ENCODE data around the gene YWHAB.
"Not testable (repeated sequence)": the region's sequence is repeated elsewhere in the genome, so short reads cannot be mapped to it uniquely, and the experiment has no call there.

YWHAB gene

DNA sequence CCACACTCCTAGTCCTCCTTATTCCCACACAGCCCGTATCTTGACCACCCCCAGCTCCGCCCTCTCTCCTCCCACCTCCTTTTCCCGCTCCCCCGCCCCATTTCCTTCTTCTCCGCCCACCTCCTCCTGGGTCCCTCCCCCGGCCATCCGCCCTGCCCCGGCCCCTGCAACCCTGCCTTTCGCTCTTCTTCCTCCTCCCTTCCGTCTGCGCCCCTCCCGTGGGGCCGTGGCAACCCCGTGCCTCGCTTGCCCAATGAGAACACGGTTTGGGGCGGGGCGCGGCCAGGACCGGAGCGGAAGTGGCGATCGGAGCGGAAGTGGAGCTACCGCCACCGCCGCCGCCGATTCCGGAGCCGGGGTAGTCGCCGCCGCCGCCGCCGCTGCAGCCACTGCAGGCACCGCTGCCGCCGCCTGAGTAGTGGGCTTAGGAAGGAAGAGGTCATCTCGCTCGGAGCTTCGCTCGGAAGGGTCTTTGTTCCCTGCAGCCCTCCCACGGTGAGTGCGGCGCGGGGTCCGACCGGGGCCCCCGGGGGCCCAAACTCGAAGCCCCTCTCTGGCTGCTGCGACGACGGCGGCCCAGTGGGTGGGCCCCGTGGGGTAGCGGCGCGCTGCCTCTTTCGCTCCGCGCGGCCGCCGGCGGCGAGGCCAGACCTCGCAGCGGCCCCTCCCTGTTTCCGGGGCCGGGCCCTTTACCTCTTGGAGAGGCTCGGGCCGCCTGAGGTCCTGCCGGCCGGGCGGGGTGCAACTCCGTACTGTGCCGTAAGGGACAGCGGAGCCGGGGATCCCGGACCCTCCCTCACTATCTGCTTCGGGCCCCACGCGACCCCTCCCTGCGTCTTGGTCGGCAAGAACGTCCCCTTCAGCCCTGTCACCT lies at the start of gene YWHAB:
TSS of gene YWHAB (plus strand) at position 314 of the 874 bp plus-strand sequence. CDS start 15,829 bp downstream, outside the sequence.
- peak; percentile 96 for DNase-seq

DNA sequence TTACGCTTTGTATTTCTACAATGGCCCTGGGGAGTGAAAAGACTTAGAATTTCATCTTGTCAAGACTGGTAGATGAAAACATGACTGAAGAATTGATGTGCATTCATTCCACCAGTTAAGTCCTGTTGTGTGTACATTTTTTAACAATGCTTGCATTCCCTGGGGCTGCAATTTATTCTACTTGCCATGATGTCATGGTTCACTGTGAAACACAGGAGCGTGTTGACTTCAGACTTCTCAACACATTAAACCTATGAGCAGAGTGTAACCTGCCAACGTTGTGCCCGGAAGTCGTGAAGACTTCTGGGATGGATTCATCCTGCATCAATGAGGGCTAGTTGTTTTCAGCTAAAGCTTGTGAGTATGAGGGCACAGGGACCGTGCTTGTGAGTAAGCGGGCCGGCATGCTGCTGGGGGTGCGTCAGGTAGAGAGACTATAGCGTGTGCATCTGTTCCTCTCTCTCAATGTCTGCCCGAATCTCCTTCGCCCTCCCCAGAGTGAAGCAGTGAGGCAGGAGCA lies 48.8 kb upstream of the YWHAB start:
- no peak for DNase-seq

DNA sequence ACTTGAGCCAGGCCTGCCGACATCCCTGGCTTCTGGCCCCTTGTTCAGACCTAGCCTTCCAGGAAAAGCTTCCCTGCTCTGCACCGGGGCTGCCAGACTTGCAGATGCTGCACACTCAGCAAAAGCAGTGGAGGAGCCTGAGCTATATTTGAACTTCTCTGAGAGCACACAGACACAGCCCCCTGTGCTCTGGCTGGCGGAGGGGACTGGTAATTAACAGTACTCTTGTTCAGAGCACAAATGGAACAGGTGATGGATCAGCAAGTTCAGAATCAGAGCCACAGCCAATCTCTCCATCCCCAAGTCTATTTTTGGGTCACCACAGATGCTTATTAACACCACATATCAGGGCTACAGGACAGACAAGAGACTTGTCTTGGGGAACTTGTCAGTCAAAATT lies 47.6 kb upstream of the YWHAB start:
- no peak for DNase-seq

DNA sequence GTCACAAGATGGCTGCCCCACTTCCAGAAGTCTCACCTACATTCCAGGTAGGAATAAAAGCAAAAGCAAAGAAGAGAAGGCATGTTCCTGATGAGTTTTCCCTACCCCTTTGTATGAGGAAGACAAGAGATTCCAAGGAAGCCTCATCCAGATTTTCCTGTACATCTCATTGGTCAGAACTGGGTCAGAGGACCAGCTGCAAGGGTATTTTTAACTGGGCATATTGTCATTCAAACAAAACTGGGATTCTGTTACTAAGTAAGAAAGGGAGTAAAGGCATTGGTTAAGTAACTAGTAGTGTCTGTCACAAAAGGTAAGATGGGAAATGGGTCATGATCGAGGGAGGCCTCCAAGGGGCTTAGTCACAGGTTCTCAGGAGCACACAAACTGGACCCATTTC lies 47.0 kb upstream of the YWHAB start:
- DNase-seq = no peak

GRCh38 chr20:44839481-44839880 lies 46.0 kb upstream of the YWHAB start:
- no peak for DNase-seq

DNA sequence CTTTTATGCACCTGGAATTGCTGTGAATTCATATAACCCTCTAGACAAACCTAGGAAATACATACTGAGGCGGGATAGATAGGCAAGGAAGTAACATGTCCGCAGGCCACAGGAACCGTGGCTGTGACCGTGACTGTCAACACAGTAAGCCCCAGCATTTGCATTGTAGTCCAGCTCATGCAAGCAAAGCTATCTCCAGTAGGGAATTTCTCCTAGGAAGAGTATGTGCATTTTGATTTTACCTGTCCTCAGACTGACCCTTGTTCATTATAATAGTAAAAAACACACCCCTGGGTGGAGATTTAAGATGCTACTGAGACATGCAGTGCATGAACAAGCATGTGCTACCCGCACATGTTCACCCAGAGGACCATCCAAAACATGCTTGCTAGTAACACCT lies 44.7 kb upstream of the YWHAB start:
- no peak for DNase-seq

DNA sequence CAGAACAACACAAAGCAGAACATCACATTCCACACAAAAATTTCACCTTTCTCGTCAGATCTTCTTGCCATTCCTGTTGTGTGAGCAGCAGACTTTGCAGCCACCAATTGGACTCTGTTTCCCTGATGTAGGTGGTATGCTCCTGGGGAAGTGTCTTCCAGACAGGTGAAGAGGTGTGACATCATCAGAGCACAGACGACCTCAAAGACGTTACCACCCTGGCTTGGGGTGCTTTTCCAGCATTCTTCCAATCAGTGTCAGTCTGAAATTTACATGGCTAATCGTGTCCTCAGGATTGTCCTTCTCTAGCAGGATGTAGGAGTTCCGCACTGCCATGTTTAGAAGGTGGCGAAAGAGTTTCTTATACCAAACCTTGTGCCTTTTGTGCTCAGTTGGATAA lies 43.5 kb upstream of the YWHAB start:
- no peak for DNase-seq

GRCh38 chr20:44843876-44844275 lies 41.6 kb upstream of the YWHAB start:
- no peak for DNase-seq

DNA sequence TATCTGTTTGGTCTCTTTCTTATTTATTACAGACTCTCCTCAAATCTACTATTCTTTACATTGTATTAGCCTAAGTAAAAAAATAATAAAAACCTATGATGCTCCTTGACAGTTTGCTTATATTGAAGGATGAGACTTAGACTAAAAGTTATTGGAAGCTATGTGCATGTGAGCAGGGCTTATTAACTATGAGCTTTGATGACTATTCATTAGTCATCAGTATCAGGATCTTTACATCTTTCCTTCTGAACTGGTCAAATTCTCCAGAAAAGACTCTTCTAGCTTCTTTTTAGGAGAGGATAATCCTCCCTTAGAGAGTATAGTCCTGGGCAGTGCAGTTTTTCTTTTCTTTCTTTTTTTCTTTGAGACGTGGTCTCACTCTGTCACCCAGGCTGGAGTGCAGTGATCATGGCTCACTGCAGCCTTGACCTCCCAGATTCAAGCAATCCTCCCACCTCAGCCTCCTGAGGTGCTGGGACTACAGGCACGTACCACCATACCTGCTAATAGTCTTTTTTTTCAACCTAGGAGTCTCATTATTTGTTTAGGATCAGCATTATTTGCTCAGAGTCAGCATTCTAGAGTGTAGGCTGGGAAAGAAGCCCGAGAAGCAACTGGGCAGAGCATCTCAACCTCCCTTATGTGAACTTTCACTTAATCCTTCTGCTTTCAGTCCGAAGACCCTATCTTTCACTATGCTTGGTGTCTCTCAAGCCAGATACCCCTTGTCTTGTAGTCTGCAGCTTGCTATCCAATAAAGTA lies 37.1 kb upstream of the YWHAB start:
- DNase-seq = no peak

GRCh38 chr20:44849703-44850102 lies 35.8 kb upstream of the YWHAB start:
- no peak for DNase-seq

DNA sequence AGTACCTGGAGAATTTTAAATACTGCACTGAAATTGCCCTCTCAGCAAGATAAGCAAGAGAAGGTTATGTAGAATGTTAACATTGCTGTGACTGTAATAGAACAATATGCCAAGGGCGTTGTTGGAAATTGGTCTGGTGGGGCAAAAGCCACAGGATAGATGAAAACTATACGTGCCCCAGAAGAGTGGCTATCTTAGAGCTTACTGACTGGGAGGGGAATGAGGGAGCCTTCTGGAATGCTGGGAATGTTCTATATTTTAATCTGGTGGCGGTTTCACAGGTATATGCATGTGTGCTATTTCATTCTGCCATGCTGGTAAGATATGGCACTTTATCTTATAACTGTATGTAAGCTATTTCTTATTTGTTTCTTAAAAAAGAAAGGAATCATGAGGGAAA lies 35.2 kb upstream of the YWHAB start:
- no peak for DNase-seq

DNA sequence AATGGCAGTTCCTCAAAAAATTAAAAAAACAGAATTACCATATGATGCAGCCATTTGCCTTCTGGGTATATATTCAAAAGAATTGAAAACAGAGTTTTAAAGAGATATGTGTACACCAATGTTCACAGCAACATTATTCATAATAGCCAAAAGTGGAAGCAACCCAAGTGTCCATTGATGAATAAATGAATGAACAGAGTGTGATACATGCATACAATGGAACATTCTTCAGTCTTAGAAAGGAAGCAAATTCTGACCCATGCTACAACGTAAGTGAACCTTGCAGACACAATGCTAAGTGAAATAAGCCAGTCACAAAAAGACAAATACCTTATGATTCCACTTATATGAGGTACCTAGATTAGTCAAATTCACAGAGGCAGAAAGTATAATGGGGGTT lies 34.7 kb upstream of the YWHAB start:
- DNase-seq = no peak

- no peak for DNase-seq
Measured at GRCh38 chr20:44851545-44851944, 34.0 kb upstream of the YWHAB start.

GRCh38 chr20:44856442-44856841 lies 29.1 kb upstream of the YWHAB start:
- DNase-seq = no peak

DNA sequence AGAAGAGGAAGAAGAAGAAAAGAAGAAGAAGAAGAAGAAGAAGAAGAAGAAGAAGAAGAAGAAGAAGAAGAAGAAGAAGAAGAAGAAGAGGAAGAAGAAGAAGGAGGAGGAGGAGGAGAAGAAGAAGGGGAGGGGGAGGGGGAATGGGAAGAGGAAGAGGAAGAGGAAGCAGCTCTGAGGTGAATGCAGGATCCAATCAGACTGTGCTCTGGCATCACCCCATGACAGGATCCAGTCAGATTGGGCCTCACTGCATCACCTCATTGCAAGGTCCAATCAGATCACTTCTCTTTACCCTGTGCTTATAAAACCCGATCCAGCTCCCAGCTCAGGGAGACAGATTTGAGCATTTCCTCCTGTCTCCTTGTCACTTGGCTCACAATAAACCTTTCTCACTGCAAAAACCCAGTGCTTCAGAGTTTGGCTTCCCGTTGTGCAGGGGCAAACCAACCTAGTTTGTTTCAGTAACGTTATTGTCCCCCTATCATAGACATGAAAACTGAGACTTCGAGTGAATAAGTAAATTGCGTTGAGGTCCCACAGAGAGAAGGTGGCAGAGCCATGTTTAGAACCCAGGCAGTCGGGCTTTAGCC lies 28.6 kb upstream of the YWHAB start:
- no peak for DNase-seq

- DNase-seq = no peak
Measured at GRCh38 chr20:44858606-44859360, 26.7 kb upstream of the YWHAB start.

DNA sequence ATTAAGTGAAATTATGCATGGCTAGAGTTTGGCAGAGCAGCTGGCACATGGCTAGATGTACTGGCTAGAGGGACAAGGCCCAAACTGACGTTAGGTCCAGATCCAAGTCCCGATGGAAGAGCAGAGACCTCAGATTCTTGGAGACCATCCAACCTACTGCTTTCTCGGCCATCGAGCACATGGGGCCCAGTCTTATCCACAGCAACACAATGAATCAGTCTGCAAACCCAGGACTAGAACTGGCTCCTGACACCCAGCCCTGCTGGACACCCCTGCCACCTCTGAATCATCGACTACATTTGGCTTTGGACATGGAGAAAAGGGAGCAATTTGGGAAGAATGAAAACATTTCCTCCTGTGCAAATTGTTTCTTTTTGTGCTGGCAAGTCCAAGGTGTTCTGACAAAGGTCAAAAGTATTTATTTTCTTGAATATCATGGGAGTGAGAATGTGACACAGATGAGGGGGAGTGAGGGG lies 23.9 kb upstream of the YWHAB start:
- DNase-seq = no peak

DNA sequence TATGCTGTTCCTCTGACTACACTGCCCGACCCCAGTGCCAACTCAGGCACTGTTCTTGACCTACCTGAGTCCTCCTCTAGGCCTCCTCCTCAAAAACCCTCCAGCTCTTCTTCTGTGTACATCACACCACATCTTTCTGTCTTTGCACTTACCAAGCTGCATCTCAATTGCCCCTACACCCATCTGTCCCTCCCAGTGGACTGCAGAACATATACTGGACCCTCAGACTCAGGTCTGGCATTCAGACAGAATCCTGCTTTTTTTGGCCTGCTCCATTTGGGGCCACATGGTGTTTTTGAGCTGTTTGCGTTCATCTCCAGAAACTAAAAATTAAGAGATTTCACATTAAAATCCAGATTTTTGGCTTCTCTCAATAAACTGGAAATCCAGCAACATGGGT lies 23.2 kb upstream of the YWHAB start:
- no peak for DNase-seq

GRCh38 chr20:44863365-44864084 lies 22.0 kb upstream of the YWHAB start:
- not testable (repeated sequence) for DNase-seq

GRCh38 chr20:44864493-44864892 lies 21.0 kb upstream of the YWHAB start:
- not testable (repeated sequence) for DNase-seq

GRCh38 chr20:44866703-44867335 lies 18.7 kb upstream of the YWHAB start:
- no peak for DNase-seq

Data from CD4-positive, alpha-beta T cell treated with Interferon gamma for 1 hour (primary cell).